Testis (tissue), 2 donors: ENCODE measurements around the gene ATOSA.

Experiments
- POLR2A ChIP-seq: fragments of 450-650 bp; IDR thresholded peaks from one replicate; pipeline ENCODE4 v1.6.1; 2017; ENCODE audit warnings: antibody characterized with exemption, mild to moderate bottlenecking, moderate library complexity
- TF ChIP-seq, protein P1 (sequence below), 3 experiments: fragments of 450-650 bp in 2 of 3; fragments of 200-600 bp in 1 of 3; sonication (generic) in 1 of 3; IDR thresholded peaks; one replicate each; pipeline ENCODE4 v1.5.1; 2016 to 2019; ENCODE audit warnings: antibody characterized with exemption in 3 of 3, mild to moderate bottlenecking in 2 of 3, moderate library complexity in 1 of 3

DNA sequence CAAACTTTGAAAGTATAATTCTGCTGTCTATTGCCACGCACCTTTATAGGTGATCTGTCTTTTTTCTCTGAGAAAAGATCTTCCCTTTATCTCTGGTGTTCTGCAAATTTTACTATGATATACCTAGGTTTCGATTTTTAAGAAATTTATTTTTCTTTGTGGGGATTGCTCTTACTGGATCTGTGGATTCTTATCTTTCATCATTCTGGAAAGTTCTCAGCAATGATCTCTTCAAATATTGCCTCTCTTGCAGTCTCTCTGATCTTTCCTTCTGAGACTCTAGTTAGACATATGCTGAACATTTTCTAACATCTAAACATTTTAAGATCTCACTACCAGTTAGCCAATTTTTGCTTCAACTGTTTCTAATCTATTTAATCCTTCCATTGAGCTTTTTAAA, 47.0 kb upstream of the ATOSA start:
- TF ChIP-seq, protein P1, sequence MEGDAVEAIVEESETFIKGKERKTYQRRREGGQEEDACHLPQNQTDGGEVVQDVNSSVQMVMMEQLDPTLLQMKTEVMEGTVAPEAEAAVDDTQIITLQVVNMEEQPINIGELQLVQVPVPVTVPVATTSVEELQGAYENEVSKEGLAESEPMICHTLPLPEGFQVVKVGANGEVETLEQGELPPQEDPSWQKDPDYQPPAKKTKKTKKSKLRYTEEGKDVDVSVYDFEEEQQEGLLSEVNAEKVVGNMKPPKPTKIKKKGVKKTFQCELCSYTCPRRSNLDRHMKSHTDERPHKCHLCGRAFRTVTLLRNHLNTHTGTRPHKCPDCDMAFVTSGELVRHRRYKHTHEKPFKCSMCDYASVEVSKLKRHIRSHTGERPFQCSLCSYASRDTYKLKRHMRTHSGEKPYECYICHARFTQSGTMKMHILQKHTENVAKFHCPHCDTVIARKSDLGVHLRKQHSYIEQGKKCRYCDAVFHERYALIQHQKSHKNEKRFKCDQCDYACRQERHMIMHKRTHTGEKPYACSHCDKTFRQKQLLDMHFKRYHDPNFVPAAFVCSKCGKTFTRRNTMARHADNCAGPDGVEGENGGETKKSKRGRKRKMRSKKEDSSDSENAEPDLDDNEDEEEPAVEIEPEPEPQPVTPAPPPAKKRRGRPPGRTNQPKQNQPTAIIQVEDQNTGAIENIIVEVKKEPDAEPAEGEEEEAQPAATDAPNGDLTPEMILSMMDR (IDR thresholded peaks at IDR 0.05): no peak
- TF ChIP-seq POLR2A: no peak
